Ovary (tissue), 3 donors: ENCODE data around the gene MMP26.

Experiments
- CTCF ChIP-seq, 3 donors: fragments of 450-650 bp in 2 of 3; fragments of 200-600 bp in 1 of 3; IDR thresholded peaks; one replicate each; pipeline versions ENCODE4 v1.5.1 to v1.8.0; 2016 to 2022; ENCODE audit warnings: antibody characterized with exemption in 3 of 3, mild to moderate bottlenecking in 1 of 3
- POLR2A ChIP-seq: fragments of 450-650 bp; IDR thresholded peaks from one replicate; pipeline ENCODE4 v1.6.1; 2017; ENCODE audit warnings: antibody characterized with exemption, mild to moderate bottlenecking, moderate library complexity
- donor health status: DM: no; HTN: no; CAD: no.

- no peak for TF ChIP-seq CTCF (IDR thresholded peaks at IDR 0.05)
- TF ChIP-seq POLR2A = no peak
Observed at GRCh38 chr11:4697585-4697984, 7.0 kb upstream of the MMP26 start, which contains the start of gene OR51E2.
